ENCODE results near the gene KRTAP26-1. TPM values are rescaled to one million over a fixed set of nuclear protein-coding genes. Genes with fewer than 3 reads are reported as not detected.

Gene KRTAP26-1
- total RNA-seq, 2 donors from 2014 or later = not detected

DNA sequence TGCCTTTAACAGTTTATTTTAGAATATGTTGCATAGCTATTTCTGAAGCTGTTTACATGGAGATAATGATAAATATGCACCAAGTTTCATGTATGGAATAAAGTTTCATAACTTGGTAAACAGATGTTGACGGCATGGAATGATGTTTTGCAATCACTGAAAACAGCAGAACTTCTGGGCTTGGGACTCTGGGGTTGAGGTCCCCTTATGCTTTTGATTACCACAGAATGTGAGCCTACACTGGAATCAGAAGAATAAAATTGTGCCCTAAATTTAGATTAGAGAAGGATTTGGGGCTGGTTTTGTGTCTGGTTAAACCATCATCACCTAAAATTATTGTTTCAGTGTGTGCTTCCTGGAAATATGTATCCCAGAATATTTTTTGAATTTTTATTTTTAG, 48.5 kb downstream of the KRTAP26-1 start:
- H3K27ac Mint-ChIP-seq = no peak overlapping the region
- H3K4me1 Mint-ChIP-seq = no peaks in the 10 kb centered on the region
- TF ChIP-seq, protein P1, sequence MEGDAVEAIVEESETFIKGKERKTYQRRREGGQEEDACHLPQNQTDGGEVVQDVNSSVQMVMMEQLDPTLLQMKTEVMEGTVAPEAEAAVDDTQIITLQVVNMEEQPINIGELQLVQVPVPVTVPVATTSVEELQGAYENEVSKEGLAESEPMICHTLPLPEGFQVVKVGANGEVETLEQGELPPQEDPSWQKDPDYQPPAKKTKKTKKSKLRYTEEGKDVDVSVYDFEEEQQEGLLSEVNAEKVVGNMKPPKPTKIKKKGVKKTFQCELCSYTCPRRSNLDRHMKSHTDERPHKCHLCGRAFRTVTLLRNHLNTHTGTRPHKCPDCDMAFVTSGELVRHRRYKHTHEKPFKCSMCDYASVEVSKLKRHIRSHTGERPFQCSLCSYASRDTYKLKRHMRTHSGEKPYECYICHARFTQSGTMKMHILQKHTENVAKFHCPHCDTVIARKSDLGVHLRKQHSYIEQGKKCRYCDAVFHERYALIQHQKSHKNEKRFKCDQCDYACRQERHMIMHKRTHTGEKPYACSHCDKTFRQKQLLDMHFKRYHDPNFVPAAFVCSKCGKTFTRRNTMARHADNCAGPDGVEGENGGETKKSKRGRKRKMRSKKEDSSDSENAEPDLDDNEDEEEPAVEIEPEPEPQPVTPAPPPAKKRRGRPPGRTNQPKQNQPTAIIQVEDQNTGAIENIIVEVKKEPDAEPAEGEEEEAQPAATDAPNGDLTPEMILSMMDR (conservative IDR thresholded peaks at IDR 0.05) = no peak
- WGBS, 2 experiments (ENCODE audit: insufficient coverage in 1 of 2, insufficient read length in 1 of 2) = 85 to 100% methylated on average over 1 of the region's 1 CpG
- H3K36me3 ChIP-seq (ENCODE audit: control insufficient read depth, insufficient read depth, low read length) = no peaks in the 10 kb centered on the region
- no peak overlapping the region for H3K4me3 ChIP-seq (ENCODE audit: low read length)
- no peaks in the 10 kb centered on the region for H3K9me3 ChIP-seq (ENCODE audit: control insufficient read depth, low read length)
- no peaks in the 10 kb centered on the region for H3K27me3 ChIP-seq (ENCODE audit: control insufficient read depth, insufficient read depth, low read length, poor library complexity, severe bottlenecking)
- no peaks in the 10 kb centered on the region for H3K36me3 Mint-ChIP-seq (ENCODE audit: low read depth)
- no peaks in the 10 kb centered on the region for H3K4me1 ChIP-seq (ENCODE audit: control insufficient read depth, insufficient read depth, low read length)
- no peak overlapping the region for H3K27ac ChIP-seq (ENCODE audit: low read depth, low read length)
- no peaks in the 10 kb centered on the region for H3K9me3 Mint-ChIP-seq
- no peak overlapping the region for H3K9ac ChIP-seq (ENCODE audit: extremely low read depth, low read length, poor library complexity, severe bottlenecking)
- DNase-seq = no peak
- no peaks in the 10 kb centered on the region for H3K27me3 Mint-ChIP-seq (ENCODE audit: insufficient read depth)
- no peak overlapping the region for H3K4me3 Mint-ChIP-seq

DNA sequence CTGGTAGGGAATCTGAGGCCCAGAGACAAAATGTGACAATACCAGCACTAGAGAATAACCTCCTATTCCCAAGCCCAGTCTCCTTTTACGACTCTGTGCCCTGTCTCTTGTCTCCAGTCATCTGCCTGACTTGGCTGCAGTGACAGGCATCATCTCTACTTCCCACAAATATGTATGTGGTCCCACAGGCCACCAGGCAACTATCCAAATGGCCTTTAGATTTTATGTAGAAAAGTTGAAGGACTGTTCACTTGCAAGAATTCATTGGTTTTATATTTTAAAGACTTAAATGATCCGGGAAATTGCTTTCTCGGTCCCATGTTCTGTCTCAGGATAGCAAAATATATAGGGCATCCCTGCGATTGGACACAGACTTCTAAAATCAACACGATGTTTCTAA, 49.0 kb downstream of the KRTAP26-1 start:
- H3K27ac Mint-ChIP-seq = no peak overlapping the region
- H3K9me3 Mint-ChIP-seq = peaks cover 2% of the 10 kb centered on the region
- no peak for DNase-seq
- 92 to 100% methylated on average over 4 to 5 of the region's 5 CpGs for WGBS, 2 experiments (ENCODE audit: insufficient coverage in 1 of 2, insufficient read length in 1 of 2)
- no peak overlapping the region for H3K4me3 Mint-ChIP-seq
- H3K9me3 ChIP-seq (ENCODE audit: control insufficient read depth, low read length) = peaks cover 4% of the 10 kb centered on the region
- H3K9ac ChIP-seq (ENCODE audit: extremely low read depth, low read length, poor library complexity, severe bottlenecking) = no peak overlapping the region
- H3K4me1 Mint-ChIP-seq = no peaks in the 10 kb centered on the region
- no peaks in the 10 kb centered on the region for H3K36me3 Mint-ChIP-seq (ENCODE audit: low read depth)
- no peak overlapping the region for H3K4me3 ChIP-seq (ENCODE audit: low read length)
- H3K27me3 Mint-ChIP-seq (ENCODE audit: insufficient read depth) = no peaks in the 10 kb centered on the region
- TF ChIP-seq, protein P1 (conservative IDR thresholded peaks at IDR 0.05) = no peak
- no peaks in the 10 kb centered on the region for H3K4me1 ChIP-seq (ENCODE audit: control insufficient read depth, insufficient read depth, low read length)
- no peaks in the 10 kb centered on the region for H3K27me3 ChIP-seq (ENCODE audit: control insufficient read depth, insufficient read depth, low read length, poor library complexity, severe bottlenecking)
- no peaks in the 10 kb centered on the region for H3K36me3 ChIP-seq (ENCODE audit: control insufficient read depth, insufficient read depth, low read length)
- no peak overlapping the region for H3K27ac ChIP-seq (ENCODE audit: low read depth, low read length)

GRCh38 chr21:30269803-30270530, 50.1 kb downstream of the KRTAP26-1 start:
- no peaks in the 10 kb centered on the region for H3K27me3 ChIP-seq (ENCODE audit: control insufficient read depth, insufficient read depth, low read length, poor library complexity, severe bottlenecking)
- H3K27ac Mint-ChIP-seq = no peak overlapping the region
- no peaks in the 10 kb centered on the region for H3K36me3 ChIP-seq (ENCODE audit: control insufficient read depth, insufficient read depth, low read length)
- TF ChIP-seq, protein P1 (conservative IDR thresholded peaks at IDR 0.05) = no peak
- no peak for DNase-seq
- no peaks in the 10 kb centered on the region for H3K4me1 Mint-ChIP-seq
- no peaks in the 10 kb centered on the region for H3K4me1 ChIP-seq (ENCODE audit: control insufficient read depth, insufficient read depth, low read length)
- 90 to 93% methylated on average over 1 to 3 of the region's 3 CpGs for WGBS, 2 experiments (ENCODE audit: insufficient coverage in 1 of 2, insufficient read length in 1 of 2)
- H3K27ac ChIP-seq (ENCODE audit: low read depth, low read length) = no peak overlapping the region
- H3K9me3 Mint-ChIP-seq = peaks cover 6% of the 10 kb centered on the region
- peaks cover 12% of the 10 kb centered on the region for H3K9me3 ChIP-seq (ENCODE audit: control insufficient read depth, low read length)
- no peaks in the 10 kb centered on the region for H3K27me3 Mint-ChIP-seq (ENCODE audit: insufficient read depth)
- H3K4me3 Mint-ChIP-seq = no peak overlapping the region
- no peaks in the 10 kb centered on the region for H3K36me3 Mint-ChIP-seq (ENCODE audit: low read depth)
- no peak overlapping the region for H3K9ac ChIP-seq (ENCODE audit: extremely low read depth, low read length, poor library complexity, severe bottlenecking)
- no peak overlapping the region for H3K4me3 ChIP-seq (ENCODE audit: low read length)

Other genes starting within 250 kb of the KRTAP26-1 start
- gene CLDN17, start 153.5 kb downstream of the KRTAP26-1 start, total RNA-seq = not detected
- gene CLDN8, start 104.2 kb downstream of the KRTAP26-1 start, total RNA-seq = not detected
- not detected for gene KRTAP24-1, start 37.4 kb downstream of the KRTAP26-1 start, total RNA-seq
- not detected for gene KRTAP25-1, start 30.8 kb downstream of the KRTAP26-1 start, total RNA-seq
- not detected for gene KRTAP27-1, start 17.4 kb upstream of the KRTAP26-1 start, total RNA-seq
- gene KRTAP23-1, start 28.3 kb upstream of the KRTAP26-1 start, total RNA-seq = not detected
- not detected for gene KRTAP13-2, start 52.0 kb upstream of the KRTAP26-1 start, total RNA-seq
- gene KRTAP13-1, start 75.7 kb upstream of the KRTAP26-1 start, total RNA-seq = not detected
- not detected for gene KRTAP13-3, start 105.6 kb upstream of the KRTAP26-1 start, total RNA-seq
- not detected for gene KRTAP13-4, start 109.9 kb upstream of the KRTAP26-1 start, total RNA-seq
- not detected for gene KRTAP15-1, start 120.0 kb upstream of the KRTAP26-1 start, total RNA-seq
- gene KRTAP19-1, start 160.1 kb upstream of the KRTAP26-1 start, total RNA-seq = not detected
- gene KRTAP19-2, start 167.1 kb upstream of the KRTAP26-1 start, total RNA-seq = not detected
- gene KRTAP19-3, start 171.7 kb upstream of the KRTAP26-1 start, total RNA-seq = not detected
- gene KRTAP19-4, start 176.8 kb upstream of the KRTAP26-1 start, total RNA-seq = not detected
- gene KRTAP19-5, start 181.8 kb upstream of the KRTAP26-1 start, total RNA-seq = not detected
- gene KRTAP19-6, start 221.5 kb upstream of the KRTAP26-1 start, total RNA-seq = not detected
- not detected for gene KRTAP19-7, start 241.0 kb upstream of the KRTAP26-1 start, total RNA-seq